Gastroesophageal sphincter (tissue), 3 donors: ENCODE measurements around the gene DEPDC5.

ENCODE experiments used
- CTCF ChIP-seq, 4 experiments: fragments of 200-600 bp in 2 of 4; fragments of 450-650 bp in 2 of 4; sonication (generic) in 1 of 4; IDR thresholded peaks; one replicate each; pipeline ENCODE4 v1.5.1; 2017 to 2019; ENCODE audit warnings: antibody characterized with exemption in 4 of 4, mild to moderate bottlenecking in 2 of 4, moderate library complexity in 2 of 4
- EP300 ChIP-seq: sonication (generic); formaldehyde crosslinking; IDR thresholded peaks from one replicate; pipeline ENCODE4 v1.6.1; 2017; ENCODE audit warnings: antibody characterized with exemption, mild to moderate bottlenecking
- POLR2A ChIP-seq, 2 donors: fragments of 450-650 bp; IDR thresholded peaks; one replicate each; pipeline ENCODE4 v1.6.1; 2017; ENCODE audit warnings: antibody characterized with exemption in 2 of 2, mild to moderate bottlenecking in 2 of 2, moderate library complexity in 1 of 2
- POLR2AphosphoS5 ChIP-seq: sonication (generic); formaldehyde crosslinking; IDR thresholded peaks from one replicate; pipeline ENCODE4 v1.6.1; 2017; ENCODE audit warnings: antibody characterized with exemption

GRCh38 chr22:31919730-31920129 lies 165.9 kb downstream of the DEPDC5 start:
- no peak for TF ChIP-seq CTCF (IDR thresholded peaks at IDR 0.05)
- TF ChIP-seq POLR2A (IDR thresholded peaks at IDR 0.05), result no peak
- TF ChIP-seq POLR2AphosphoS5, result no peak
- TF ChIP-seq EP300, result no peak
